Measurements from ENCODE around the gene ELMO1.

The ELMO1 gene

GRCh38 chr7:37430640-37431039 is 18.0 kb downstream of the ELMO1 start:
- FAIRE-seq: no peak

GRCh38 chr7:37430171-37430570 is 18.5 kb downstream of the ELMO1 start:
- no peak for FAIRE-seq

GRCh38 chr7:37429435-37429791 is 19.3 kb downstream of the ELMO1 start:
- FAIRE-seq: no peak

GRCh38 chr7:37428681-37429434 is 19.8 kb downstream of the ELMO1 start:
- no peak for FAIRE-seq

GRCh38 chr7:37427276-37427940 is 21.3 kb downstream of the ELMO1 start:
- FAIRE-seq: no peak

- no peak for FAIRE-seq
These were observed 23.2 kb downstream of the ELMO1 start for GRCh38 chr7:37425498-37425897.

- FAIRE-seq: no peak
These were observed 23.7 kb downstream of the ELMO1 start for GRCh38 chr7:37424995-37425394.

GRCh38 chr7:37424521-37424920 is 24.1 kb downstream of the ELMO1 start:
- FAIRE-seq: no peak

- no peak for FAIRE-seq
These were observed 26.7 kb downstream of the ELMO1 start for GRCh38 chr7:37421861-37422500.

GRCh38 chr7:37420946-37421695 is 27.5 kb downstream of the ELMO1 start:
- no peak for FAIRE-seq

GRCh38 chr7:37419496-37419895 is 29.2 kb downstream of the ELMO1 start:
- no peak for FAIRE-seq

GRCh38 chr7:37418381-37418780 is 30.3 kb downstream of the ELMO1 start:
- FAIRE-seq: no peak

GRCh38 chr7:37417107-37417474 is 31.6 kb downstream of the ELMO1 start:
- no peak for FAIRE-seq

GRCh38 chr7:37416378-37417106 is 32.1 kb downstream of the ELMO1 start:
- FAIRE-seq: no peak

- no peak for FAIRE-seq
These were observed 33.0 kb downstream of the ELMO1 start for GRCh38 chr7:37415629-37416028.

GRCh38 chr7:37414352-37414983 is 34.2 kb downstream of the ELMO1 start:
- FAIRE-seq: no peak

GRCh38 chr7:37411444-37412034 is 37.1 kb downstream of the ELMO1 start:
- no peak for FAIRE-seq

GRCh38 chr7:37410305-37411229 is 38.1 kb downstream of the ELMO1 start:
- no peak for FAIRE-seq

GRCh38 chr7:37409461-37409860 is 39.2 kb downstream of the ELMO1 start:
- FAIRE-seq: no peak

Data from islet of Langerhans (tissue), 1 donor.